K562 (cell line): ENCODE measurements around the gene CCDC117.
"Not testable (repeated sequence)": the region's sequence is repeated elsewhere in the genome, so short reads cannot be mapped to it uniquely, and the experiment has no call there.

Experiments
- CBX5 ChIP-seq: IDR thresholded peaks from 2 replicates; pipeline ENCODE4 v1.6.1; 2014; ENCODE audit warnings: low read depth, borderline replicate concordance
- GATA2 ChIP-seq: sonication (generic); formaldehyde crosslinking; IDR thresholded peaks from 2 replicates; pipeline ENCODE4 v1.4.0; 2020; ENCODE audit warnings: mild to moderate bottlenecking, missing genetic modification reagents
- HDAC3 ChIP-seq: fragments of 450-650 bp; IDR thresholded peaks from 2 replicates; pipeline ENCODE4 v1.6.1; 2018; ENCODE audit warnings: borderline replicate concordance, mild to moderate bottlenecking, moderate library complexity; ENCODE audit not compliant: partially characterized antibody
- RAD21 ChIP-seq, 2 experiments: fragments of 250-450 bp in 1 of 2; fragments of 450-650 bp in 1 of 2; sonication (Bioruptor Pico) in 1 of 2; formaldehyde crosslinking in 1 of 2; IDR thresholded peaks in 1 of 2; conservative IDR thresholded peaks in 1 of 2; 2 replicates each; pipeline versions ENCODE4 v1.4.0 to v1.8.0; 2020 to 2022; ENCODE audit warnings: mild to moderate bottlenecking in 2 of 2, moderate library complexity in 1 of 2
- SP1 ChIP-seq: sonication (generic); formaldehyde crosslinking; IDR thresholded peaks from 2 replicates; pipeline ENCODE4 v1.8.1; 2022; ENCODE audit warnings: mild to moderate bottlenecking, missing genetic modification reagents
- ZNF431 ChIP-seq: sonication (generic); formaldehyde crosslinking; IDR thresholded peaks from 2 replicates; pipeline ENCODE4 v1.8.0; 2022; ENCODE audit warnings: mild to moderate bottlenecking, missing genetic modification reagents

DNA sequence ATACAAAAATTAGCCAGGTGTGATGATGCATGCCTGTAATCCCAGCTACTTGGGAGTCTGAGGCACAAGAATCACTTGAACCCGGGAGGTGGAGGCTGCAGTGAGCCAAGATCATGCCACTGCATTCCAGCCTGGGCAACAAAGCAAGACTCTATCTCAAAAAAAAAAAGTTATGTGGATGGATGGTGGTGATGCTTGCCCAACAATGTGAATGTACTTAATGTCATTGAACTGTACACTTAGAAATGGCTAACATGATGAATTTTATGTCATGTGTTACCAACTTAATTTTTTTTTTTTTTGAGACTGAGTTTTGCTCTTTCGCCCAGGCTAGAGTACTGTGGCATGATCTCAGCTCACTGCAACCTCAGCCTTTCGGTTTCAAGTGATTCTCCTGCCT is 18.0 kb upstream of the CCDC117 start:
- TF ChIP-seq GATA2 (CRISPR knock-in tag); ZNF431; RAD21 (CRISPR knock-in tag; conservative IDR thresholded peaks at IDR 0.05 in 1 of 2, IDR thresholded peaks at IDR 0.05 in 1 of 2); SP1 (CRISPR knock-in tag); HDAC3; CBX5: not testable (repeated sequence)
